Panc1 (cell line): ENCODE data around the gene CES5A. TPM values are rescaled to one million over a fixed set of nuclear protein-coding genes. Genes with fewer than 3 reads are reported as not detected.
"Not testable (repeated sequence)": the region's sequence is repeated elsewhere in the genome, so short reads cannot be mapped to it uniquely, and the experiment has no call there.

Experiments used
- ATAC-seq: fragments of 200-7000 bp; cut with Tn5 transposase; 2 replicates; pipeline ENCODE4 v1.9.1; 2020; ENCODE audit warnings: mild to moderate bottlenecking, moderate library complexity
- BruUV-seq: library from RNA; stranded (reverse); fragments of 400-500 nt; replicated peaks from 2 replicates; lab custom pipeline; 2021; lab: Mats Ljungman, UMichigan
- CTCF ChIA-PET: fragments of 300-600 bp; sonication (Branson Sonifier 250); formaldehyde crosslinking; loops from one replicate; lab custom pipeline; 2022; ENCODE audit warnings: antibody characterized with exemption; lab: Charles Lee
- POLR2A ChIA-PET: fragments of 300-600 bp; sonication (Branson Sonifier 250); formaldehyde crosslinking; loops from one replicate; lab custom pipeline; 2022; ENCODE audit warnings: antibody characterized with exemption; lab: Charles Lee
- DNase-seq: peaks from one replicate; pipeline ENCODE4 v3.0.0-alpha.2; 2010; ENCODE audit warnings: low read depth, low spot score
- H3K27ac ChIP-seq: 2 replicates; pipeline ENCODE4 v1.5.1; 2011; ENCODE audit warnings: mild to moderate bottlenecking, low read length, inconsistent platforms
- H3K27me3 ChIP-seq: fragments of 200-500 bp; sonication (Bioruptor generic); 2 replicates; pipeline ENCODE4 v1.6.0; 2014; ENCODE audit warnings: low read length, inconsistent platforms; ENCODE audit not compliant: control insufficient read depth, insufficient read depth
- H3K36me3 ChIP-seq: fragments of 200-500 bp; sonication (Bioruptor generic); 2 replicates; pipeline ENCODE4 v1.5.1; 2014; ENCODE audit warnings: inconsistent platforms, mild to moderate bottlenecking, low read length, moderate library complexity; ENCODE audit not compliant: control insufficient read depth, insufficient read depth
- H3K4me1 ChIP-seq: 2 replicates; pipeline ENCODE4 v1.5.1; 2011; ENCODE audit warnings: inconsistent platforms, mild to moderate bottlenecking, low read length, moderate library complexity; ENCODE audit not compliant: control insufficient read depth, insufficient read depth
- H3K4me3 ChIP-seq, 2 experiments: 2 replicates each; pipeline ENCODE4 v1.5.1; 2011 to 2012; ENCODE audit warnings: low read depth in 2 of 2, low read length in 2 of 2, mild to moderate bottlenecking in 2 of 2, inconsistent platforms in 1 of 2, moderate library complexity in 1 of 2
- H3K9me3 ChIP-seq: fragments of 200-500 bp; sonication (Bioruptor generic); 2 replicates; pipeline ENCODE4 v1.5.1; 2014; ENCODE audit warnings: low read depth, mild to moderate bottlenecking, inconsistent platforms, low read length, moderate library complexity; ENCODE audit not compliant: control insufficient read depth, insufficient read depth
- CTCF ChIP-seq: fragments of 450-650 bp; IDR thresholded peaks from 2 replicates; pipeline ENCODE4 v1.5.1; 2017; ENCODE audit warnings: mild to moderate bottlenecking
- POLR2AphosphoS5 ChIP-seq: IDR thresholded peaks from 2 replicates; pipeline ENCODE4 v1.6.1; 2012; ENCODE audit warnings: mild to moderate bottlenecking, low read depth, low read length, moderate library complexity
- REST ChIP-seq, 2 experiments: IDR thresholded peaks; 2 replicates each; pipeline ENCODE4 v1.6.1; 2011 to 2012; ENCODE audit warnings: low read depth in 2 of 2, control low read depth in 1 of 2, low read length in 1 of 2, mild to moderate bottlenecking in 1 of 2, moderate library complexity in 1 of 2; ENCODE audit not compliant: insufficient read depth in 1 of 2
- SIN3A ChIP-seq: IDR thresholded peaks from 2 replicates; pipeline ENCODE4 v1.6.1; 2012; ENCODE audit warnings: low read depth, mild to moderate bottlenecking, low read length, moderate library complexity, borderline replicate concordance; ENCODE audit not compliant: insufficient read depth
- TCF7L2 ChIP-seq: IDR thresholded peaks from 2 replicates; pipeline ENCODE4 v1.6.1; 2011; ENCODE audit warnings: mild to moderate bottlenecking, low read depth, low read length, inconsistent platforms
- in situ Hi-C: cut with HindIII; loops from 2 replicates; pipeline ENCODE4 v1.10.0; 2016; ENCODE audit warnings: low sequenced_read_pairs, low pct_unique_long_range_greater_than_20kb
- intact Hi-C: fragments of 100-400 bp; cut with micrococcal nuclease; formaldehyde crosslinking; loops from one replicate; pipeline ENCODE4 v1.10.0; 2022; ENCODE audit not compliant: unreplicated experiment
- total RNA-seq: library from RNA; stranded (reverse); gene quantifications from one replicate; pipeline ENCODE4 v1.2.1, GENCODE V29; 2021; ENCODE audit not compliant: unreplicated experiment

Gene CES5A
- total RNA-seq, 1 experiment from 2014 or later: not detected

GRCh38 chr16:55914383-55914782 lies 39.2 kb upstream of the CES5A start:
- CTCF ChIA-PET: no interaction called here
- BruUV-seq: no TSS peak

GRCh38 chr16:55913716-55914115 lies 38.5 kb upstream of the CES5A start:
- H3K4me1 ChIP-seq: no peaks in the 10 kb centered on the region
- no peaks in the 10 kb centered on the region for H3K36me3 ChIP-seq
- intact Hi-C loops: no loop called here
- H3K4me3 ChIP-seq: no peak overlapping the region
- no TSS peak for BruUV-seq
- H3K27me3 ChIP-seq: no peaks in the 10 kb centered on the region
- CTCF ChIA-PET: no interaction called here
- no peak for TF ChIP-seq TCF7L2
- no peak for TF ChIP-seq SIN3A
- no peak for TF ChIP-seq POLR2AphosphoS5
- no peak for TF ChIP-seq CTCF
- no peak for TF ChIP-seq REST (IDR thresholded peaks at IDR 0.05; ENCODE audit: insufficient read depth in 1 of 2, low read depth in 2 of 2, low read length in 1 of 2)
- in situ Hi-C loops: no loop called here
- DNase-seq: no peak
- no peak for ATAC-seq
- H3K9me3 ChIP-seq: no peaks in the 10 kb centered on the region
- POLR2A ChIA-PET: no interaction called here
- H3K27ac ChIP-seq: no peak overlapping the region

More at GRCh38 chr16:55914383-55914782, 39.2 kb upstream of the CES5A start:
- Histone ChIP-seq H3K4me1 (no peaks in the 10 kb centered on the region), H3K4me3 (no peak overlapping the region), H3K27me3 (no peaks in the 10 kb centered on the region), H3K27ac (no peak overlapping the region), H3K36me3 (no peaks in the 10 kb centered on the region), H3K9me3 (no peaks in the 10 kb centered on the region)
- DNase-seq: no peak
- in situ Hi-C loops: no loop called here
- intact Hi-C loops: no loop called here
- no peak for TF ChIP-seq REST (IDR thresholded peaks at IDR 0.05; ENCODE audit: insufficient read depth in 1 of 2, low read depth in 2 of 2, low read length in 1 of 2)
- TF ChIP-seq POLR2AphosphoS5: no peak
- no peak for TF ChIP-seq TCF7L2
- TF ChIP-seq CTCF: no peak
- no peak for TF ChIP-seq SIN3A
- POLR2A ChIA-PET: no interaction called here
- ATAC-seq: no peak

GRCh38 chr16:55913121-55913520 lies 37.9 kb upstream of the CES5A start:
- DNase-seq, intact Hi-C loops, BruUV-seq, H3K27ac ChIP-seq, in situ Hi-C loops, H3K36me3 ChIP-seq, H3K27me3 ChIP-seq, ATAC-seq, CTCF ChIA-PET, H3K4me1 ChIP-seq, H3K4me3 ChIP-seq, H3K9me3 ChIP-seq, POLR2A ChIA-PET: not testable (repeated sequence)
